GM12878 (cell line): ENCODE measurements around the gene PLRG1. TPM values are rescaled to one million over a fixed set of nuclear protein-coding genes. Genes with fewer than 3 reads are reported as not detected.
A peak's percentile ranks its signal among the peaks of the same experiment; 100 is the strongest.

Source experiments
- ATAC-seq: fragments of 200-7000 bp; cut with Tn5 transposase; 3 replicates; pipeline ENCODE4 v1.9.1; 2020; ENCODE audit warnings: mild to moderate bottlenecking, moderate library complexity
- Bru-seq: library from RNA; stranded (reverse); fragments of 400-500 nt; gene quantifications from one replicate; lab custom pipeline; 2021; lab: Mats Ljungman, UMichigan
- BruChase-seq, 2 experiments: library from RNA; stranded (reverse); fragments of 400-500 nt; gene quantifications; one replicate each; lab custom pipeline; 2021; lab: Mats Ljungman, UMichigan
- BruUV-seq: library from RNA; stranded (reverse); fragments of 400-500 nt; replicated peaks from 2 replicates; lab custom pipeline; 2021; lab: Mats Ljungman, UMichigan
- CTCF ChIA-PET: fragments of 300-600 bp; sonication (Branson Sonifier 250); formaldehyde crosslinking; extraction: SDS; loops from one replicate; lab custom pipeline; 2021; ENCODE audit warnings: inconsistent platforms; lab: Yijun Ruan, JAX
- POLR2A ChIA-PET: fragments of 350-600 bp; formaldehyde crosslinking; extraction: SDS; loops from one replicate; lab custom pipeline; 2021; ENCODE audit warnings: inconsistent platforms; lab: Charles Lee
- RAD21 ChIA-PET: fragments of 300-600 bp; sonication (Branson Sonifier 250); formaldehyde crosslinking; loops from one replicate; lab custom pipeline; 2023; ENCODE audit warnings: antibody characterized with exemption; ENCODE audit not compliant: unreplicated experiment; lab: Charles Lee
- SMC1A ChIA-PET: fragments of 300-600 bp; sonication (Branson Sonifier 250); formaldehyde crosslinking; loops from one replicate; lab custom pipeline; 2023; ENCODE audit not compliant: unreplicated experiment, uncharacterized antibody; lab: Charles Lee
- DNase-seq: peaks from one replicate; pipeline ENCODE4 v3.0.0-alpha.2; 2011; ENCODE audit warnings: low read depth, low spot score
- FAIRE-seq: peaks from 3 replicates; lab custom pipeline; 2011; peaks lifted over from hg19 to GRCh38; lab: Jason Lieb, UNC
- H2AFZ ChIP-seq: 2 replicates; pipeline ENCODE4 v1.6.0; 2011; ENCODE audit warnings: low read depth, low read length, control low read depth; ENCODE audit not compliant: control insufficient read depth
- H3K27ac ChIP-seq: 2 replicates; pipeline ENCODE4 v1.5.1; 2011; ENCODE audit warnings: control low read depth; ENCODE audit not compliant: control insufficient read depth, insufficient read depth
- H3K27me3 ChIP-seq, 2 experiments: replicated peaks in 1 of 2; 2 replicates each; pipeline versions ENCODE4 v1.6.0 to v1.6.1; 2011; ENCODE audit warnings: low read length in 1 of 2; ENCODE audit not compliant: control insufficient read depth in 2 of 2, insufficient read depth in 2 of 2
- H3K36me3 ChIP-seq, 2 experiments: 2 replicates each; pipeline ENCODE4 v1.5.1; 2011; ENCODE audit warnings: low read length in 1 of 2; ENCODE audit not compliant: control insufficient read depth in 2 of 2, insufficient read depth in 2 of 2
- H3K4me1 ChIP-seq: 2 replicates; pipeline ENCODE4 v1.6.1; 2011; ENCODE audit warnings: mild to moderate bottlenecking, low read length, moderate library complexity, mixed read lengths; ENCODE audit not compliant: control insufficient read depth, insufficient read depth
- H3K4me2 ChIP-seq: 2 replicates; pipeline ENCODE4 v1.6.0; 2011; ENCODE audit warnings: control low read depth; ENCODE audit not compliant: control insufficient read depth, insufficient read depth
- H3K4me3 ChIP-seq: fragments of 200-600 bp; sonication (generic); 2 replicates; pipeline ENCODE4 v1.5.1; 2016
- H3K79me2 ChIP-seq: 2 replicates; pipeline ENCODE4 v1.6.0; 2011; ENCODE audit warnings: low read length; ENCODE audit not compliant: control insufficient read depth, insufficient read depth
- H3K9ac ChIP-seq: 2 replicates; pipeline ENCODE4 v1.8.0; 2011; ENCODE audit warnings: low read length, control low read depth, mixed read lengths; ENCODE audit not compliant: control insufficient read depth, insufficient read depth
- H3K9me3 ChIP-seq: replicated peaks from 3 replicates; pipeline ENCODE4 v1.5.1; 2011; ENCODE audit warnings: mild to moderate bottlenecking, low read length; ENCODE audit not compliant: control insufficient read depth, insufficient read depth
- H4K20me1 ChIP-seq: 2 replicates; pipeline ENCODE4 v1.6.0; 2011; ENCODE audit not compliant: control insufficient read depth, insufficient read depth
- CHD2 ChIP-seq: IDR thresholded peaks from 2 replicates; pipeline ENCODE4 v1.6.1; 2011; ENCODE audit warnings: low read depth, low read length, improper control_type of control experiment, borderline replicate concordance
- CREM ChIP-seq: IDR thresholded peaks from 2 replicates; pipeline ENCODE4 v1.6.1; 2014; ENCODE audit warnings: antibody characterized with exemption, low read depth
- IKZF1 ChIP-seq: fragments of 450-650 bp; conservative IDR thresholded peaks from 2 replicates; pipeline ENCODE4 v1.6.1; 2017; ENCODE audit warnings: antibody characterized with exemption, mild to moderate bottlenecking
- MTA2 ChIP-seq: fragments of 450-650 bp; IDR thresholded peaks from 2 replicates; pipeline ENCODE4 v1.6.1; 2016; ENCODE audit warnings: low read depth, mild to moderate bottlenecking, moderate library complexity
- MYC ChIP-seq: IDR thresholded peaks from 2 replicates; pipeline ENCODE4 v1.6.1; 2011; ENCODE audit warnings: mild to moderate bottlenecking, low read length, moderate library complexity, inconsistent platforms; ENCODE audit not compliant: insufficient read depth, insufficient replicate concordance, insufficient read length, severe bottlenecking
- RAD21 ChIP-seq: IDR thresholded peaks from 2 replicates; pipeline ENCODE4 v1.6.1; 2011; ENCODE audit warnings: mild to moderate bottlenecking, low read depth, low read length, moderate library complexity; ENCODE audit not compliant: insufficient read depth
- STAT1 ChIP-seq: fragments of 450-650 bp; conservative IDR thresholded peaks from 2 replicates; pipeline ENCODE4 v1.6.1; 2014; ENCODE audit warnings: antibody characterized with exemption, mild to moderate bottlenecking
- STAT3 ChIP-seq: IDR thresholded peaks from 2 replicates; pipeline ENCODE4 v1.6.1; 2011; ENCODE audit warnings: low read depth, low read length, improper control_type of control experiment
- SUZ12 ChIP-seq: fragments of 200-600 bp; sonication (generic); IDR thresholded peaks from one replicate; pipeline ENCODE4 v1.6.1; 2018; ENCODE audit warnings: antibody characterized with exemption, mild to moderate bottlenecking; ENCODE audit not compliant: unreplicated experiment
- TARDBP ChIP-seq: IDR thresholded peaks from 2 replicates; pipeline ENCODE4 v1.6.1; 2016; ENCODE audit warnings: borderline replicate concordance
- YBX1 ChIP-seq: fragments of 450-650 bp; IDR thresholded peaks from 2 replicates; pipeline ENCODE4 v1.6.1; 2016; ENCODE audit warnings: antibody characterized with exemption
- ZNF384 ChIP-seq: IDR thresholded peaks from 2 replicates; pipeline ENCODE4 v1.6.1; 2012; ENCODE audit warnings: low read depth, mild to moderate bottlenecking, low read length, improper control_type of control experiment, borderline replicate concordance
- WGBS: methylation state at CpG from one replicate; pipeline ENCODE4 v1.1.6; 2016; ENCODE audit warnings: low lambda C conversion rate; ENCODE audit not compliant: insufficient replicate concordance, insufficient coverage; ENCODE audit errors: missing lambda C conversion rate; 5-methylcytosine and 5-hydroxymethylcytosine counted together
- in situ Hi-C: fragments of 300-500 bp; cut with MboI; formaldehyde crosslinking; loops from 9 replicates; pipeline ENCODE4 v1.14.3; 2018; ENCODE audit warnings: mixed read lengths
- intact Hi-C: fragments of 100-400 bp; cut with micrococcal nuclease; formaldehyde crosslinking; loops from one replicate; pipeline ENCODE4 v1.14.2; 2022; ENCODE audit not compliant: unreplicated experiment
- long read RNA-seq, 2 experiments: library from polyadenylated mRNA; unstranded; transcript quantifications; one replicate each; pipeline ENCODE4 v2.0.0, GENCODE V29; 2019 to 2020
- polyA minus RNA-seq, 3 experiments: library from RNA; depleted of rRNA, polyadenylated mRNA; stranded (reverse); fragments of >200 nt; gene quantifications; 2 replicates each; pipeline ENCODE4 v1.2.3, GENCODE V29; 2011
- polyA plus RNA-seq, 11 experiments: library from polyadenylated mRNA; depleted of rRNA in 4 of 11; unstranded in 6 of 11; stranded (reverse) in 5 of 11; fragments of >200 nt; fragmentation: Nextera tagmentation in 4 of 11; fragmentation: Illumina TruSeq in 1 of 11; extraction: Ambion mirVana in 4 of 11; extraction: Trizol in 1 of 11; gene quantifications; 1 replicate in 1 of 11; 2 replicates in 10 of 11; pipeline versions ENCODE4 v1.2.1 to v1.2.3, GENCODE V29; 2011 to 2016; ENCODE audit warnings: inconsistent platforms in 2 of 11, missing spikeins in 2 of 11, low read depth in 1 of 11
- total RNA-seq, 4 experiments: library from RNA; depleted of rRNA in 3 of 4; stranded (reverse); fragments of >200 nt in 3 of 4; fragmentation: Illumina TruSeq in 1 of 4; extraction: Trizol in 1 of 4; gene quantifications; 2 replicates each; pipeline versions ENCODE4 v1.2.1 to v1.2.3, GENCODE V29; 2013 to 2021
- TF ChIP-seq, protein P1 (sequence below): fragments of 450-650 bp; conservative IDR thresholded peaks from 2 replicates; pipeline ENCODE4 v1.6.1; 2017; ENCODE audit warnings: mild to moderate bottlenecking, moderate library complexity
- TF ChIP-seq, protein P2 (sequence below): fragments of 450-650 bp; IDR thresholded peaks from 2 replicates; pipeline ENCODE4 v1.6.1; 2016; ENCODE audit warnings: mild to moderate bottlenecking

PLRG1 gene
- total RNA-seq (2013; cell fraction: nucleolus; rRNA removed), result 88.9 and 101 TPM in 2 replicates
- total RNA-seq (2014; rRNA removed), result 54.7 and 71.2 TPM in 2 replicates
- total RNA-seq (2014; rRNA removed; fragmentation: Illumina TruSeq; extraction: Trizol), result 63.4 and 63.9 TPM in 2 replicates
- 83.9 and 95.9 TPM in 2 replicates for total RNA-seq (2021)
- polyA plus RNA-seq (2011; ENCODE audit: low read depth), result 34.6 TPM
- 129 and 157 TPM in 2 replicates for polyA plus RNA-seq (2011; rRNA removed)
- polyA plus RNA-seq (2011; cell fraction: cytosol; rRNA removed), result 76.1 and 76.3 TPM in 2 replicates
- polyA plus RNA-seq (2011; cell fraction: nucleus; rRNA removed), result 101 and 128 TPM in 2 replicates
- polyA plus RNA-seq (2012), result 54.6 and 57.9 TPM in 2 replicates
- polyA plus RNA-seq (2014; fragmentation: Illumina TruSeq; extraction: Trizol), result 88.8 and 90.6 TPM in 2 replicates
- 100 to 1,000 TPM; 138 to 182 TPM for polyA plus RNA-seq (2014; fragmentation: Nextera tagmentation; extraction: Ambion mirVana)
- 82.7 and 86.9 TPM in 2 replicates for polyA plus RNA-seq (2014; rRNA removed)
- 100 to 1,000 TPM; 127 to 129 TPM for polyA plus RNA-seq (2016; fragmentation: Nextera tagmentation; extraction: Ambion mirVana)
- 97.2 and 135 TPM in 2 replicates for polyA minus RNA-seq (2011; rRNA and poly(A)+ RNA removed)
- polyA minus RNA-seq (2011; cell fraction: cytosol; rRNA and poly(A)+ RNA removed), result 26.6 and 35.7 TPM in 2 replicates
- 63.0 and 66.0 TPM in 2 replicates for polyA minus RNA-seq (2011; cell fraction: nucleus; rRNA and poly(A)+ RNA removed)
- Bru-seq, nascent RNA, result percentile 93 among the genes with signal in this experiment
- BruChase-seq, experiment 1, labeled RNA remaining after a 6-hour chase, result percentile 86 among the genes with signal in this experiment
- percentile 91 among the genes with signal in this experiment for BruChase-seq, experiment 2, labeled RNA remaining after a 2-hour chase
- long read RNA-seq, experiment 1, transcript PLRG1-202 (15 exons, 3,351 nt), result major isoform, 72 of 88 reads
- long read RNA-seq, experiment 1, partial matches to known transcripts, result 1 of 88 reads
- long read RNA-seq, experiment 1, other reads (novel, unspliced or antisense), result 13 of 88 reads
- long read RNA-seq, experiment 2, transcript PLRG1-201 (15 exons, 1,673 nt), result minor isoform, 31 of 786 reads
- long read RNA-seq, experiment 2, transcript PLRG1-202 (15 exons, 3,351 nt), result major isoform, 649 of 786 reads
- long read RNA-seq, experiment 2, partial matches to known transcripts, result 56 of 786 reads
- long read RNA-seq, experiment 2, other reads (novel, unspliced or antisense), result 50 of 786 reads

DNA sequence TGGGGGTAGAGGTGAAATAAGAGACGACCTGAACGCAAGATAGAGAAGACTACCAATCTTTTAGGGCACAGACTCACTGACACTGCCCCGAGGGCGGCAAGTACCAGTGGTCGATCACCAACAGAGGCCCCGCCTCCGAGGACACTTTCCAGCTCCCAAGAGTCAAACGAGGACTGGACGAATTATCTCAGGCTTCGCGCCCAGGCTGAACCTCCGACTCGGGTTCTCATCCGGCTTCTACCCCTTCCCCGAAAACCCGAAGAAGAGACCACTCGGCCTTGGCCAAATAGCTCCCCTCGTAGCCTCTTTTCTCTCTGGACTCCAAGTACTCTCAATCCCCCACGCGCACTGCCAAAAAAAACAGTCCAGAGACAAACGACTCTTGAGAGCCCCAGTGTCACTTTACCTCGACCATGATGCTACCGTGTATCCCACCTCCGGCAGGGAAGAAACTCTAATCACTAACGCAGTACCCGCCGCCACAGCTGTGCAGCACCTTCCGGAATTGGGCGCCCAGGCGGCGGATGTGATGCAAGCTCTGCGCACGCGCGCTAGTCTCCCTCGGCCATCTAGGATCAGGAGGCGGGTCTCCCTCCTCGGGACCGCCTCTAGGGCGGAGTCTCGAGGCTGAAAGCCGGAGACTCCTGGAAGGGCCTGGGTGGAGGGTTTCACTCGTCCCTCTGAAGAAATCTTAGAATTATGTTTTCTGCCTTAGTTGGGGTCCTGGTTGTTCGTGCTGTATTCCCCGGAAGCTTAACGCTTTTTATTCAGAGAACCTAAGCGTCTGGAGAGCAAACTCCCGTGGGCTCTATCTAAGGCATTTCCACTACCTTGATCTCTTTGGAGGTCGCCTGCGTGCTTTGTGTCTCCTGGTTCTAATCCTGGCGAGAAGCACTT, at the start of gene PLRG1:
PLRG1 (minus strand) TSS at position 507 of the 897 bp plus-strand sequence; CDS start at position 415, 92 bp downstream.
- FAIRE-seq (peak; percentile 94), ATAC-seq (peak; percentile 98), DNase-seq (peak; percentile 70)
- no peaks in the 10 kb centered on the region for H3K9me3 ChIP-seq
- WGBS, result 1% methylated on average over 48 of the region's 51 CpGs
- SMC1A ChIA-PET, result interaction anchor here (0.7 to 7.0 kb wide), 14 partner anchors 9 to 411 kb away, joined by 3 to 119 read pairs (median 4); no protein-coding TSS in a partner anchor
- H4K20me1 ChIP-seq, result no peaks in the 10 kb centered on the region
- POLR2A ChIA-PET, result interaction anchor here (0.6 to 2.1 kb wide), 7 partner anchors 9 to 829 kb away, joined by 3 to 9 read pairs (median 5); no protein-coding TSS in a partner anchor
- H3K4me2 ChIP-seq, result peak within 1 kb of the TSS; percentile 95
- H3K4me1 ChIP-seq, result peaks cover 3% of the 10 kb centered on the region; the same call in 1 of the 2 replicates
- H3K36me3 ChIP-seq, result peaks cover 0 to 14% of the 10 kb centered on the region in 2 experiments; a peak in 2 of 4 replicates
- peak within 1 kb of the TSS; percentile 97 for H2AFZ ChIP-seq
- H3K9ac ChIP-seq, result peak within 1 kb of the TSS; percentile 73
- CTCF ChIA-PET, result interaction anchor here (0.7 to 18.3 kb wide), 19 partner anchors 9 to 808 kb away, joined by 3 to 796 read pairs (median 4); partner anchors contain the start of genes FGB and FGG
- RAD21 ChIA-PET, result interaction anchor here (0.7 to 3.4 kb wide), 11 partner anchors 9 to 1111 kb away, joined by 3 to 44 read pairs (median 4); partner anchors contain the start of gene FGB
- TSS peak; percentile 76 for BruUV-seq
- in situ Hi-C loops, result loop anchor here (5.0 kb wide), 2 partner anchors 67 to 822 kb away; no protein-coding TSS in a partner anchor
- intact Hi-C loops, result loop anchor here (5.0 kb wide), 1 partner anchor 817 kb away; no protein-coding TSS in a partner anchor
- H3K27ac ChIP-seq, result peak within 1 kb of the TSS; percentile 29
- peak within 1 kb of the TSS; percentile 94 for H3K4me3 ChIP-seq
- no peaks in the 10 kb centered on the region for H3K27me3 ChIP-seq
- peaks cover 22% of the 10 kb centered on the region for H3K79me2 ChIP-seq
- TF ChIP-seq TARDBP (no peak), STAT3 (no peak), RAD21 (no peak), STAT1 (no peak), MYC (no peak), IKZF1 (peak; percentile 44; the same call in 1 of the 2 replicates), MTA2 (peak; percentile 44; the same call in 1 of the 2 replicates), YBX1 (no peak), CREM (peak; percentile 65; the same call in 1 of the 2 replicates), CHD2 (no peak), SUZ12 (no peak), ZNF384 (no peak)
- TF ChIP-seq, protein P1, sequence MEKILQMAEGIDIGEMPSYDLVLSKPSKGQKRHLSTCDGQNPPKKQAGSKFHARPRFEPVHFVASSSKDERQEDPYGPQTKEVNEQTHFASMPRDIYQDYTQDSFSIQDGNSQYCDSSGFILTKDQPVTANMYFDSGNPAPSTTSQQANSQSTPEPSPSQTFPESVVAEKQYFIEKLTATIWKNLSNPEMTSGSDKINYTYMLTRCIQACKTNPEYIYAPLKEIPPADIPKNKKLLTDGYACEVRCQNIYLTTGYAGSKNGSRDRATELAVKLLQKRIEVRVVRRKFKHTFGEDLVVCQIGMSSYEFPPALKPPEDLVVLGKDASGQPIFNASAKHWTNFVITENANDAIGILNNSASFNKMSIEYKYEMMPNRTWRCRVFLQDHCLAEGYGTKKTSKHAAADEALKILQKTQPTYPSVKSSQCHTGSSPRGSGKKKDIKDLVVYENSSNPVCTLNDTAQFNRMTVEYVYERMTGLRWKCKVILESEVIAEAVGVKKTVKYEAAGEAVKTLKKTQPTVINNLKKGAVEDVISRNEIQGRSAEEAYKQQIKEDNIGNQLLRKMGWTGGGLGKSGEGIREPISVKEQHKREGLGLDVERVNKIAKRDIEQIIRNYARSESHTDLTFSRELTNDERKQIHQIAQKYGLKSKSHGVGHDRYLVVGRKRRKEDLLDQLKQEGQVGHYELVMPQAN, result peak; percentile 82
- TF ChIP-seq, protein P2, sequence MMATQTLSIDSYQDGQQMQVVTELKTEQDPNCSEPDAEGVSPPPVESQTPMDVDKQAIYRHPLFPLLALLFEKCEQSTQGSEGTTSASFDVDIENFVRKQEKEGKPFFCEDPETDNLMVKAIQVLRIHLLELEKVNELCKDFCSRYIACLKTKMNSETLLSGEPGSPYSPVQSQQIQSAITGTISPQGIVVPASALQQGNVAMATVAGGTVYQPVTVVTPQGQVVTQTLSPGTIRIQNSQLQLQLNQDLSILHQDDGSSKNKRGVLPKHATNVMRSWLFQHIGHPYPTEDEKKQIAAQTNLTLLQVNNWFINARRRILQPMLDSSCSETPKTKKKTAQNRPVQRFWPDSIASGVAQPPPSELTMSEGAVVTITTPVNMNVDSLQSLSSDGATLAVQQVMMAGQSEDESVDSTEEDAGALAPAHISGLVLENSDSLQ, result no peak
